ENCODE data around the gene ARHGAP19. TPM values are rescaled to one million over a fixed set of nuclear protein-coding genes. Genes with fewer than 3 reads are reported as not detected.
A peak's percentile ranks its signal among the peaks of the same experiment; 100 is the strongest.

ARHGAP19 gene
- total and polyA plus RNA-seq, 2 of the 8 experiments (the other 6 are each of a cell fraction or from before 2014, with no cell fraction given), result 13.3 to 32.1 TPM

DNA sequence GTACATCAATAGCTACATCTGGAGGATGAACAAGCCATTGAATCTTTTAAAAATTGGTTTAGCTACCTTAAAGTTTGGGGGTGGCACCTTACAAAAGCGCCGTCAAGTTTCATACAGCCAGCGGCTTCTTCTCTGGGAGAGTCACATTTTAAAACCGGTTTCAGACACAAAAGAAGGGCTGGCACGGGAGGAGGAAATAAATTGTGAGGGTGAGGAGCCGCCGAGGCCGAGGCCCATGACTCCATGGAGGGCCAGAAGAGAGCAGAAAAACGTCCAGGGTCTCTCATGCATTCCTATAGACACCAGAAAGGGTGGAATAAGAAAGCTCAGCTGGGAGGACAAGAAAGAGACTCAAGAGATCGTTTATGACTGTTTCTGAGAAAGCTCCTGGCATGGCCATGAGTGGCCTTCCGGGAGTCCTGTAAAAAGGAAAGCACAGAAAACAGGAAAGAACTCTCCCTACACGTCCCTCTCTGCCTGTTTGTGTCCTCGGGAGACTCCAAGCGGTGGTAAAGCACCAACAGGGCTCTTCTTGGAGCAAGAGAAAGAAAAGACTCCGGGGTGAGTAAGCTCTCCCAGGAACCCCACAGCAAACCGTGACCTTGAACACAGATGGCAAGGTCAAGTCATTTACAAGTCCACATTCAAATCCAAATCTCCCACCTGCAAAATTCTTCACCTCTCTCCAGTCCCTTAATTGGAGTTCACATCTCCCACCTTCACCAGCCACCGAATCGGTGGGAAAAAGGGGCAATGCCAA is 40.3 kb upstream of the ARHGAP19 start:
- Histone ChIP-seq H4K5ac (ENCODE audit: insufficient read length, low read depth, low read length) (peak overlapping the region; percentile 69), H2BK15ac (ENCODE audit: low read length) (no peak overlapping the region), H4K8ac (ENCODE audit: extremely low read depth, insufficient read depth, low read length) (no peak overlapping the region), H4K91ac (replicated peaks; ENCODE audit: insufficient read length, low read length) (no peak overlapping the region), H3K27ac (ENCODE audit: low read depth, low read length) (peak overlapping the region; percentile 23), H2BK120ac (replicated peaks; ENCODE audit: low read depth, low read length) (peak overlapping the region; percentile 45), H4K20me1 (replicated peaks in 1 of 2; ENCODE audit: control insufficient read depth in 1 of 2, insufficient read depth in 2 of 2, low read length in 2 of 2) (peaks cover 14 to 20% of the 10 kb centered on the region in 2 experiments), H2BK5ac (ENCODE audit: low read depth, low read length) (no peak overlapping the region; the same call in 1 of the 2 replicates), H3K27me3 (replicated peaks in 1 of 4; ENCODE audit: control insufficient read depth in 3 of 4, extremely low read depth in 1 of 4, insufficient read depth in 3 of 4, low read length in 3 of 4) (no peaks in the 10 kb centered on the region), H3K23ac (ENCODE audit: insufficient read length) (no peak overlapping the region), H3K4ac (replicated peaks; ENCODE audit: insufficient read length, low read depth, low read length) (no peak overlapping the region), H2BK20ac (ENCODE audit: low read length) (no peak overlapping the region), H2BK12ac (ENCODE audit: low read depth, low read length) (no peak overlapping the region), H2AK5ac (ENCODE audit: low read depth, low read length) (no peak overlapping the region), H3K23me2 (ENCODE audit: low read depth, low read length) (peaks cover 21% of the 10 kb centered on the region), H3K9me3 (ENCODE audit: insufficient read depth in 2 of 2, low read depth in 1 of 2, low read length in 1 of 2) (no peaks in the 10 kb centered on the region), H3K56ac (replicated peaks; ENCODE audit: insufficient read length, low read depth, low read length) (no peak overlapping the region), H3K14ac (ENCODE audit: insufficient read length) (no peak overlapping the region), H3K4me2 (ENCODE audit: insufficient read depth in 1 of 2, low read depth in 2 of 2, low read length in 2 of 2) (peak overlapping the region; percentile 84 to 96), H3K9ac (replicated peaks in 1 of 4; ENCODE audit: extremely low read depth in 1 of 4, low read depth in 3 of 4, low read length in 3 of 4) (peak overlapping the region; percentile 67 to 94 (median 88)), H3K79me1 (ENCODE audit: low read depth, low read length) (peaks cover 7% of the 10 kb centered on the region; the same call in 1 of the 2 replicates), H3K18ac (ENCODE audit: extremely low read depth, low read length) (peak overlapping the region; percentile 79; the same call in 1 of the 2 replicates), H2AFZ (ENCODE audit: low read length) (no peak overlapping the region), H3K4me3 (ENCODE audit: extremely low read depth in 1 of 4, insufficient read depth in 2 of 4, low read depth in 3 of 4, low read length in 4 of 4) (peak overlapping the region; percentile 84 to 92 (median 91)), H3K79me2 (ENCODE audit: control insufficient read depth in 1 of 2, insufficient read depth in 2 of 2, low read length in 2 of 2) (peaks cover 29 to 57% of the 10 kb centered on the region in 2 experiments), H3K4me1 (replicated peaks in 1 of 4; ENCODE audit: control insufficient read depth in 3 of 4, insufficient read depth in 4 of 4, low read length in 3 of 4) (peaks cover 3 to 18% (median 8%) of the 10 kb centered on the region in 4 experiments), H3K36me3 (ENCODE audit: control insufficient read depth in 2 of 4, insufficient read depth in 4 of 4, low read length in 3 of 4) (peaks cover 2 to 37% (median 7%) of the 10 kb centered on the region in 4 experiments; a peak in 5 of 8 replicates)
- ChIA-PET POLR2A (ENCODE audit: partially characterized antibody) (interaction anchor here (0.6 to 5.9 kb wide), 26 partner anchors 9 to 97 kb away, joined by 3 to 75 read pairs (median 4); partner anchors contain the start of genes ARHGAP19, FRAT1 and RRP12), CTCF (ENCODE audit: partially characterized antibody) (interaction anchor here (0.7 to 3.7 kb wide), 27 partner anchors 9 to 260 kb away, joined by 3 to 28 read pairs (median 4); partner anchors contain the start of gene FRAT1)
- FAIRE-seq (no peak), DNase-seq (ENCODE audit: low read depth in 1 of 2, low spot score in 2 of 2) (no peak)
- WGBS, 2 experiments (ENCODE audit: extremely low coverage in 1 of 2, insufficient coverage in 1 of 2, insufficient read length in 1 of 2, insufficient replicate concordance in 2 of 2, low coverage in 1 of 2, low lambda C conversion rate in 2 of 2, missing lambda C conversion rate in 1 of 2), result 6% methylated on average over 18 of the region's 18 CpGs; no CpG with 5 or more reads in 1 of the 2 experiments
- no peak for TF ChIP-seq TBP (IDR thresholded peaks at IDR 0.05; ENCODE audit: low read depth, low read length)
- 0 out of 2 replicates have a peak, but pooled peaks have one; percentile 21 for TF ChIP-seq POLR2AphosphoS5 (IDR thresholded peaks at IDR 0.05; ENCODE audit: low read depth, low read length)
- no peak for TF ChIP-seq ASH2L (IDR thresholded peaks at IDR 0.05; ENCODE audit: low read length)
- TF ChIP-seq SIN3A (conservative IDR thresholded peaks at IDR 0.05 in 1 of 2, IDR thresholded peaks at IDR 0.05 in 1 of 2; ENCODE audit: low read depth in 1 of 2, low read length in 2 of 2), result 0 out of 4 replicates have a peak, but pooled peaks of 1 of the 2 experiments have one; percentile 39
- TF ChIP-seq, protein P1, sequence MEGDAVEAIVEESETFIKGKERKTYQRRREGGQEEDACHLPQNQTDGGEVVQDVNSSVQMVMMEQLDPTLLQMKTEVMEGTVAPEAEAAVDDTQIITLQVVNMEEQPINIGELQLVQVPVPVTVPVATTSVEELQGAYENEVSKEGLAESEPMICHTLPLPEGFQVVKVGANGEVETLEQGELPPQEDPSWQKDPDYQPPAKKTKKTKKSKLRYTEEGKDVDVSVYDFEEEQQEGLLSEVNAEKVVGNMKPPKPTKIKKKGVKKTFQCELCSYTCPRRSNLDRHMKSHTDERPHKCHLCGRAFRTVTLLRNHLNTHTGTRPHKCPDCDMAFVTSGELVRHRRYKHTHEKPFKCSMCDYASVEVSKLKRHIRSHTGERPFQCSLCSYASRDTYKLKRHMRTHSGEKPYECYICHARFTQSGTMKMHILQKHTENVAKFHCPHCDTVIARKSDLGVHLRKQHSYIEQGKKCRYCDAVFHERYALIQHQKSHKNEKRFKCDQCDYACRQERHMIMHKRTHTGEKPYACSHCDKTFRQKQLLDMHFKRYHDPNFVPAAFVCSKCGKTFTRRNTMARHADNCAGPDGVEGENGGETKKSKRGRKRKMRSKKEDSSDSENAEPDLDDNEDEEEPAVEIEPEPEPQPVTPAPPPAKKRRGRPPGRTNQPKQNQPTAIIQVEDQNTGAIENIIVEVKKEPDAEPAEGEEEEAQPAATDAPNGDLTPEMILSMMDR (IDR thresholded peaks at IDR 0.05; ENCODE audit: control extremely low read depth in 1 of 3, insufficient read depth in 1 of 3, low read depth in 1 of 3, low read length in 3 of 3), result peak in 2 of 3 experiments; percentile 15 to 26; a peak in 2 of 4 replicates
- no peak for TF ChIP-seq TEAD4 (IDR thresholded peaks at IDR 0.05; ENCODE audit: low read depth, low read length)
- TF ChIP-seq RAD21 (IDR thresholded peaks at IDR 0.05 in 1 of 2, conservative IDR thresholded peaks at IDR 0.05 in 1 of 2; ENCODE audit: low read depth in 2 of 2, low read length in 2 of 2), result peak; percentile 36 to 42; a peak in 3 of 4 replicates
- TF ChIP-seq SRF (IDR thresholded peaks at IDR 0.05; ENCODE audit: low read depth, low read length), result no peak
